Stimulated activated CD4-positive, alpha-beta T cell treated with anti-CD3 and anti-CD28 coated beads, TNF-alpha, amount 100 ng/mL, for 24 hours (primary cell): ENCODE measurements around the gene RABL6.

Source experiments
- DNase-seq, 3 experiments: peaks; one replicate each; pipeline ENCODE4 v3.0.0-alpha.2; 2020; ENCODE audit warnings: low read depth in 3 of 3

RABL6 gene

DNA sequence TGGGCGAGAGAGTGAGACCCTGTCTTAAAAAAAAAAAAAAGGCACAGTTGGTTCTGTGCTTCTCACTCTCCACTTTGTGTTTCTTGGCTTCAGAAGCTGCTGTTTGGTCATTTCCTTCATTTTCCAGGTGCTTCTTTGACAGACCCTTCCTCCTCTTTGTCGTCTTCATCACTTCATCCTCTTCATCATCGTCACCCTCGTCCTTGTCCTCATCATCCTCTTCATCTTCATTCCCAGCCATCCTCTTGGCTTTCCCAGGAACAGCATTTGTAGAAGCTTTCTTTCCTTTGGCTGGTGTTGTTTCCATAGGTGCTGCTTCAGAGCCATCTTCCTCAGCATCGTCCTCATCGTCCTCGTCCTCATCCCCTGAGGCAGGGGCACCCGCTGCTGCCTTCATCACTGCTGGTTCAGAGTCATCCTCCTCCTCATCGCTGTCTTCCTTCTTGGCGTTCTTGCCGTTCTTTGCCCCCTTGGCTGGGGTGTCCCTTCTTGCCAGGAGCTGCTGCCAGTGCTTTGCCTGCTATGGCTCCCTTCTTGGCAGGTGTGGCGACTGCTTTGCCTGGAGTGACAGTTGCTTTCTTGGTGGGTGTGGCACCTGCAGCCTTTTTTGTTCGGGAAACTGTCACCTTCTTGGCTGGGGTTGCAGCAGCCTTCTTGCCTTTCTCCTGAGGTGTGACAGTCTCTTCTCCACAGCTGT lies 7.1 kb downstream of the RABL6 start:
- no peak for DNase-seq

DNA sequence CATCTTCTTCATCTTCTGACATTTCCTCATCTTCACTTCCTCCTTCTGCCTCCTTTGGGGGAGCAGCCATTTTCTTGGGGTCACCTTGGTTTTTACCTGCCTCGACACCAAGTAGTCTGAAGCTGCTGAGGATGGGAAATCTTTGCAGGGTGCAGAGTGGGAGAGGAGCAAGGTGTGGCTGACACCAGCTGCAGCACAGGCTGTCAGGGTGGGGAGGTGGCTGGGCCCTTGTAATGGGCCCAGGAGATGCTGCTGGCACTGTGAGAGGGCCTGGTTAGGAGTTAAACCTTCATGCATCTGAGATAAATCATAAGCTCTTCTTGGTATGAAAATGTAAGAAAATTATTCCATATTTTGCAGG lies 7.7 kb downstream of the RABL6 start:
- DNase-seq, result no peak

DNA sequence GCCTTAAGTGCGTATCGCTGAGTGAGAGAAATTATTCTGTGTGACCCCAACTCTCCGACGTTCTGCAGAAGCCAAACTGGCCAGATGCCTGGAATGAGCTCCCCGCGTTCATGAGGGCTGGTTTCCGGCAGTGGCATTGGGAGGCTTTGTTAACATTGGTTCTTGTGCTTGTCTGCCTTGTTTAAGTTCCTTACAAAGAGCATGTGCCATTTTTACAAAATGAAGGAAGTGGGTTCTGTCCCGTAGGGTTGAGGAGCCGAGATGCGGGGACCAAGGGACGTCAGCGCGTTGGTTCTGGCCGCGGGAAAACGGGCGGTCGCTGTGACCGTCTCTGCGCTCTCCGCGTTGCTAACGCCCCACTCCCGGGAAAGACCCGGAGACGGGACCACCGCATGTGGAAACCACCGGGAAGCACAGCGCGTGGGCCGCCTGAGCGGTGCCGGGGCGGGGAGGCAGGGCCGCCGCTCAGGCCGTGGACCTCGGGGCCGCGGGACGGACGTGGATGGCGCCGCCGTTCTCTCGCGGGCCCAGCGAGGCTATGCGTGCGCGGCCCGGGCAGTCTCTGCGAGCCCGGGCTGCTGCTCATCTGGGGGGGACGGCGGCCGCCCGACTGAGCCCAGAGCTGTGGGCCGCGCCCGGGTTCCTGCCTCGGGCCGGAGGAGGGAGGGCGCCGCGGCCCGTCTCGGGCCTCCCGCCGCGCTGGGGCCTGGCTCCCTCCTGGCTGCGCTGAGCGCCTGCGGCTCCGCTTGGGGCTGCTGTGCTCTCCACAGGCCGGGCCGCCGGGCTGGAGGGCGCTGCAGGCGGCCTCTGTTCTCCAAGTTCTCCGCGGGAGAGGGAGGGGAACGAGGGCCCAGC lies 13.4 kb downstream of the RABL6 start:
- no peak for DNase-seq

DNA sequence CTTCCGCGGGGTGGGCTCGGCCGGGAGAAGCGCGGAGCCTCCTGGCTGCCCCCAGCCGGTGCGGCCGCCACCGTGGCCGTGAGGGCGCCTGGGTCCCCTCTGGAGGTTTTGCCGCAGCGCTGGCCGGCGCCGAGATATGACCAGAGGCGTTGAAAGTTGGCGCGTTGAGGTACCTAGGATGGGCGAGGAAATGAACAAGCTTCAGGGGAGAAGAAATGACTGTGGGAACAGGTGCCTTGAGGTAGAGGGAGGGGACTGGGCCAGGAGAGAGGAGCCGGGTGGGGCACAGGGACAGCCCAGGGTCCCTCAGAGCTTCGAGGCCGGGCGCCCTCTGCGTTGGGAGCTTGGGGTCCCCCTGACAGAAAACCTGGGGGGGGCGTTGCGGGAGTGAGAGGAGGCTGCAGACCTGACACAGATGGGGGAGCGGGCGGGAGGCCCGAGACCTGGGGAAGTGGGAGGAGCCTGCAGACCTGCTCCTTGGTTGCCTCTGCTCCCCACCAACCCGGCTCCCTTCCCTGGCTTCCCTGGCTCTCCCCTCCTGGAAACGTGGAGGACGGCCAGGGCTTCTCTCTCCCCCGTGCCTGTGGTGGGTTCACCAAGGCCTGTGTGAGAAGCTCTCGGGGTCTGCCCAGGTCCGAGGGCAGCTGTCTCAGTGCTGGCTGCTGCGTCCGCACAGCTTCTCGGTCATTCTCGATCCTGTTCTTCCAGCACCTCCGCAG lies 14.2 kb downstream of the RABL6 start:
- DNase-seq, result no peak

DNA sequence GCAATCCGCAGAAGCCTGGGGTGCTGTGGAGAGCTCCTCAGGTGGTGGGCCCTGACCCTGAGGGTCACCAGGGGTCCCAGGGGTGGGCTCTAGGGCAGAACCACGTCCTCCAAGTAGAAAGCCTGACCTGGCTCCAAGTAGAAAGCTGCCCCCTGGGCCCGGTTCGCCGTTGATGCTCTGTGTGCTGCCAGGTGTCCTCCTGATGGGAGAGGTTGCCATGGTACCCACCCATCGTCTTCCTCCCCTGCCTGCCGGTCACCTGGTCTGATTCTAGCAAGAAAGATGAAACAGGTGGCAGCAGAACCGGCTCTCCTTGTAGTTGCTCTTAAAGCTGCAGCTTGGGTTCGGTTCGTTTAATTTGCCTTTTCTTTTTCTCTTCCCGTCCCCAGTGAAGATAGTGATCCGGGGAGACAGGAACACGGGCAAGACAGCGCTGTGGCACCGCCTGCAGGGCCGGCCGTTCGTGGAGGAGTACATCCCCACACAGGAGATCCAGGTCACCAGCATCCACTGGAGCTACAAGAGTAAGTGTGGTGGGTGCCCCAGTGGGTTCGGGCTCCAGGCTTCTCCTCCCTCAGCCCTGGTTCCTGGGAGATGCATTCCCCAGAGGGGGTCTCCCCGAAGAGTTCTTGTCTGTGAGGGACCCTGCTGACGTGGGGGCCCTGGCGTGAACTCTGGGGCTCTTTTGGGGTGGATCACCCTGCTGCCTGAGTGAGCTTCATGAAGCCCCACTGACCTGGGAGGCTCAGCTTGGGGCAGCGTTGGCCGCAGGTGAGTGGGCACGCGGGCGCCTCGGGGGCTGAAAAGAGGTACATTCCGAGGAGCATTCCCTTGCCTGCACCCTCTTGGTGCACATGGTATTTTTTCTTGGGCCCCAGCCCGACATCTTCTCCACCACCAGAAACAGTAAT lies 15.6 kb downstream of the RABL6 start:
- DNase-seq, result no peak

DNA sequence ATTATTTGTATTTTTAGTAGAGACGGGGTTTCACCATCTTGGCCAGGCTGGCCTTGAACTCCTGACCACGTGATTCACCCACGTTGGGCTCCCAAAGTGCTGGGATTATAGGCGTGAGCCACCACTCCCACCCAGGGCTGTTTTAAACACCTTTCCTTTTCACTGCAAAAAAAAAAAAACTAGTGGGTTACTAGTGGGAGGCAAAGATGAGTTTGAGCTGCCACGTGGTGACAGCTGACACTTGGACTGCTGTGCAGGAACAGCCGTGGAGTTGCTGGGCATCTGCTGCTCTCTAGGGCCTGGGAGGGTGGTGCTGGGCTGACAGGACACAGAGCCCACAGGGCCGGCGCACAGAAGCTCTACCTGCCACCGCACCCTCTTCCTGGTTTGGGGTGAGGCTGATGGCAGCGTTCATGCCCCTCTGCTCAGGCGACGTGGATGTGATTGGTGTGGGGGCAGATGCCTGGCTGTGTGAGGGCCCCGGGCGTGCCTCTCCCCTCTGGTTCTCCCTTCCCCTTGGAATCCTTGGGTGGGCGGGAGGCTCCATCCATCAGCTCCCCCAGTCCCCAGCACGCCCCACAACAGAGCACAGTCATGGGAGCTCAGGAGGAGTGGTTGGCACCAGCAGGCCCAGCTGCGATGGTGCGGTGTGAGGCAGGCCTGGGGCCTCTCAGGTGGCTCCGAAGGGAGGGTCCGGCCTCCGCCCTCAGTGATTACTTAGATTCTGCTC lies 16.9 kb downstream of the RABL6 start:
- no peak for DNase-seq

DNA sequence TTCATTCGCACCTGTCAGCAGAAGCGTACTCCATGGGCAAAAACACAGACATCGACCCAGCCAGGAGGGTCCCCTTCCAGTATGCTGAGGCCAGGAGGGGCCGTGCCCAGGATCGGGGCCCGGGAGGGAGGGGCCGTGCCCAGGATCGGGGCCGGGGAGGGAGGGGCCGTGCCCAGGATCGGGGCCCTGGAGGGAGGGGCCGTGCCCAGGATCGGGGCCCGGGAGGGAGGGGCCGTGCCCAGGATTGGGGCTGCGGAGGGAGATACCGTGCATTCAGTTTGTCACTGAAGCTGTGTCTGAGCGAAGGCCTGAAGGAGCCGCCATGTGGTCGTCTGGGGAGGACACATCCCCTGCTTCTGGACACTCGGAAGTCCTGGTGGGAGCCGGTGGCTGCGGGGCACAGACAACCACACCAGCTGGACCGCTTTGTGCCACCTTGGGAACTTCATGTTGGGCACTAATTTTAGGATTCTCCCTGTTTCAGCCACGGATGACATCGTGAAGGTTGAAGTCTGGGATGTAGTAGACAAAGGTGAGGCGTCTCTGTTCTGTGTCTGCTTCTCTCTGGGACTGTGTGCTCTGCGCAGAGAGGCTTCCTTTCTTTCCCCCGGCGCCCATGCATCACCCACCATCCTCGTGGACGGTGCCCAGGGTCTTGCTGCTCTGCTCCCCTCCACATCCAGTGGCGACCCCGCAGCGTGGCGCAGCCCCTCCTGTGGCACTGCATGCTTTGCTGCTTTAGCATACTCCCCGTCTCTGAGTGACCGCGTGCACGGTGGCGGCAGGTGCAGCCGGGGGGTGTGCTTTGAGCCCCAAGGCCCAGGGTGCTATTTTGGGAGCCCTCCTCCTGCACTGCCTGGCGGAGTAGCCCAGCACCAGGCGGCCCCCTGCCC lies 17.8 kb downstream of the RABL6 start:
- no peak for DNase-seq

DNA sequence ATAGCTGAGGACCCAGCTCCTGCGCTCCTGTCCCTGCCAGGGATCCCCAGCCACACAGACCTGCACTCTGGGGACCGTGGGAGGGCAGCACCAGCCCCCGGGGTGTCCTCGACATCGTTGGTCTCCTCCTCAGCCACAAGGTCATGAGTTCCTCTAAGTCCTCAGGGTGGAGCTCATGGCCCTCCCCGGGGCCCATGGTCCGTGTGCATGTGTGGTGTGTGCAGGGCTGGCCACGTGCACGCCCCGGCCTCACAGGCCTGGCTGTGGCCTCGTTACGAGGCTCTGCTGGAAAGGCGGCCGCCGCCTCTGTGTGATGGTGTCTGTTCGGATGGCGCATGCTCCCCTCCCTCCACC lies 18.4 kb downstream of the RABL6 start:
- DNase-seq, result no peak

DNA sequence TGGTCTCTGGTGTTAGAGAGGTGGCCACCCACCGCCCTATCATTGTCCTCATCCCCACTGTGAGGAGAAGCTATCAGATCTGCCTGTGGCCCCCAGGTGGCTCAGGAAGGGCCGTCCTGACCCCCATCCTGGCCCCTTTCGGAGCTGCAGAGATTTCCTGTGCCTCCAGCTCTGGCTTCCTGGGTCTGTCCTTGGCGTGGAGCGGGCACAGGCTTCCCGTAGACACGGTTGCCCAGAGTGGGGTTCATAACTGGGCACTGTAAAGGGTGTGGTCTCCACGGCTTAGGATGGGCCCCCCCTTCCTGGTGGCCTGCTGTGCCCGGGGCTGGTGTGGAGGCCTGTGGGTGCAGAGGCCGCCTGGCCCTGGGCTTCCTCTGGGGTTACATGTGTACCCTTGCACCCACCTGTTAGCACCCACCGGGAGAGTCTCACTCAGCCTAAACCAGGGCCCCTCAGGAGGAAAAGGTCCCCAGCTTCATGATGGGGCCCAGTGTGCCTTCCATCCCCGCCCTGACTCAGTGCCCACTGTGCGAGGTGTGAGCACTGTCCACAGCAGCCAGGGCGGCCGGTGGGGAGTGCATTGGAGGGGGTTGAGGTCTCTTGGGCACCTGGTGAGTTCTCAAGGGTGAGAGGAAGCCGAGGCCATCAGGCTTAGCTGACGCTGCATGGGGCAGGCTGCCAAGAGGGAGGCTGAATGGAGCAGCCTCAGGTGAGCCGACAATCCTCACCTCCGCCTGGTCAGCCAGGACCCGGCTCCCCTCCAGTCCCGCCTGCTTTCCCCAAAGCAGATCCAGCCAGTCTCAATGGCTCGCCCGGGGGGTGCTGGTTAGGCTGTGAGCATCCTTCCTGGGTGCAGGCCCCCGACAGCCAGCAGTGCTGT lies 19.2 kb downstream of the RABL6 start:
- no peak for DNase-seq

DNA sequence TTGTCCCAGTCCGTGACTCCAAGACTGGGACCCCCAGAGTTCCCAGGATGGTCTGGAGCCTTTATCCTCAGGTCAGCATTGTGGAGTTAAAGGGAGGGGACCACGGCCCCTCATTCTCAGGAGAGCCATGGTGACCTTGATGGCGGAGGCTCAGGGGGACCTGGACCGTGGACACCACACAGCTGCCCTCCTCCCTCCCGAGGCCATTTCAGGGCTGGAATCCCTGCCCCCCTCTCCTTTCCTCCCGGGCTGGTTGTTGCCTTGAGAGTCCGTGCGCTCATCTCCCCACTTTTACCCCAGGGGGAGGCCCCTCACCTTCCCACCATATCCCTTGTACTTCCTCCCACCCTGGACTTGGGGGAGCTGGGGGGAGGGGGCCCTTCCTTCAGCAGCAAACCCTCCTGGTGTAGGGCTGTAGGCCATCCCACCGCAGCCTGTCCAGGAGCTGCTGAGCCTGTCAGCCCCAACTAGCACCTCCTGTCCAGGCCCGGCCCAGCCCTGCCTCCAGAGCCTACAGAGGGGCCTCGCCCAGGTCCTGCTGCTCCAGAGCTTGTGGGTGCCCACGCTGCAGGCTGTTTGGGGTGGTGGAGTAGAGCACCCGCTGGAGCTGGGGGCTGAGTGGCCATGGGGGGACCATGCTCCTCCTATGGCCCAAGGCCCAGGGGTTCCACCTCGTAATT lies 20.2 kb downstream of the RABL6 start:
- no peak for DNase-seq

DNA sequence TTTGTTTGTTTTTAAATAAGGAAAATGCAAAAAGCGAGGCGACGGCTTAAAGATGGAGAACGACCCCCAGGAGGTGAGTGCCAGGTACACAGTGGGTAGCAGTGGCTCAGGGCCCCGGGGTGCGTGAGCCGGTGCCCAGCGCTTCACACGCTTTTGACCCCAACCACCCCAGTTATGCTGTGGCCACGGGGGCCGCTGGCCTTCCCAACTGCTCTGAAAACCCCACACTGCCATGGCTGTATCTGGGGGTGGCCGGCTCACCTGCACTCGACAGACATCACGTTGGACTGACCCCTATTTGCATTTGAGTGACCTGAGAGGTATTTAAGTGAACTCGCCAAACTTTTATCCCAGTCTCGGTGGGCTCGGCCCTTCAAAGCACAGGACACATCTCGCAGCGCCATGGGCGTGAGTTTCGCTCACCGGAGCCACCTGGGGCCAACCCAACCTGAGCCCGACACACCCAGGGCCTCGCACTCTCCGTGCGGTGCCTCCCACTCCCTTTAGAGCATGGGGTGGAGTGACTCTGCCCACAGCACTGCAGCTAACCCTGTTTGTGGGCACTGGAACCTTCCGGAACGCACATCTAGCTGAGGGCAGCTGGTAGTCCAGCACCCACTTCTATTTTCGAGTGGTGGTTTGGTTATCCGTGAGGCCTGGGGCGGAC lies 20.9 kb downstream of the RABL6 start:
- no peak for DNase-seq

DNA sequence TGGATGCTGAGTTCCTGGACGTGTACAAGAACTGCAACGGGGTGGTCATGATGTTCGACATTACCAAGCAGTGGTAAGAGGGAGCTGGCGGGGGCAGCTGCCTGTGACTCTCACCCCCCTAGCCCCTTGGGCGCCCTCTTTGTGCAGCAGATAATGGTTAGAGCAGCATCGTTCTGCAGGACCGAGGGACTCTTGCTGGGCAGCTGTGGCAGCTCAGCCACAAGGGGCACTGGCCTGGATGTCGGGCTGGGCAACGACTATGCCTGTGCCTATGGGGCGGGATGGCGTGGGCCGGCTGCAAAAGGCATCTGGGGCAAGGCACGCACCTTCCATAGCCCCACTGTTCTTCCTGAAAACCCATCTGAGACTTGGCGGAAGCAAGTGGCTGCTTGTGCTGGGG lies 21.7 kb downstream of the RABL6 start:
- DNase-seq, result no peak

DNA sequence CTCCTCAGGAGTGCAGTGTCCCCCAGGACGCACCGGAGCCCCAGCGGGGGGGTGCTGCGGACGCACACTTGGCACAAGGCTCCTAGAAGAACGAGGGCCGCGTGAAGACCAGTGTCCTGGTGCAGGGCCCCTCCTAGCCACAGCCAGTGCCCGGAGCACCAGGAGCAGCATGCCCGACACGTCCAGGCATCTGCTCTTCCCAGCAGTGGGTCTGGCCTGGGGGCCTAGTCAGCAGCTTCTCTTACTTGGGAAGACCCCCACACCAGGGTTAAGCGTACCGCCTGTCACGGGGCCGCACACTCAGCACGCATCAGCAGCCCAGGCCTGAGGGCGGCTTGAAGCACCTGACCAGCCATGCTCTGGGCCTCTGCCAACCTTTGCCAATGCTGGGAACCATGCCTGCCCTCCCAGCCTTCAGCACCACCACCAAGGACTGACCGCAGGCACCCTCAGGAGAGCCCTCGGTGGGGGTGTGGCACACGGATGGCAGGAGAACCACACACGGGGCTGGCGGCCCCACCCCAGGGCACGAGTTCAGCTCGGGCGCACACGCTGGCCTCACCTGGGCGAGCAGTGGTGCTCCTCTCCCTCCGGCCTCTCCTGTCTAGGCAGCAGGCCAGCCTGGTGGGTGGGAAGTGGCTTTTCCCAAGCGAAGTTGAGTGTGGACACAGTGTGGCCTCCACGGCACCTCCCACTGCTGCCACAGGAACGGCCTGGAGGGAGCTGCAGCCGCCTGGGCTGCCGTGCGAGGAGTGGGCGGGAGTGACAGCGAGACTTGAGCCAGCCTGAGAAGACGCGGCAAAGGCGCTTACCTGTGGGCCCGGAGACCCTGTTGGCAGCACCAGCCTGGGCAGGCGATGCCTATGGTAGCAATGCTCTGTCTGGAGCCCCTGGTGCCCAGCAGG lies 22.5 kb downstream of the RABL6 start:
- DNase-seq, result no peak

DNA sequence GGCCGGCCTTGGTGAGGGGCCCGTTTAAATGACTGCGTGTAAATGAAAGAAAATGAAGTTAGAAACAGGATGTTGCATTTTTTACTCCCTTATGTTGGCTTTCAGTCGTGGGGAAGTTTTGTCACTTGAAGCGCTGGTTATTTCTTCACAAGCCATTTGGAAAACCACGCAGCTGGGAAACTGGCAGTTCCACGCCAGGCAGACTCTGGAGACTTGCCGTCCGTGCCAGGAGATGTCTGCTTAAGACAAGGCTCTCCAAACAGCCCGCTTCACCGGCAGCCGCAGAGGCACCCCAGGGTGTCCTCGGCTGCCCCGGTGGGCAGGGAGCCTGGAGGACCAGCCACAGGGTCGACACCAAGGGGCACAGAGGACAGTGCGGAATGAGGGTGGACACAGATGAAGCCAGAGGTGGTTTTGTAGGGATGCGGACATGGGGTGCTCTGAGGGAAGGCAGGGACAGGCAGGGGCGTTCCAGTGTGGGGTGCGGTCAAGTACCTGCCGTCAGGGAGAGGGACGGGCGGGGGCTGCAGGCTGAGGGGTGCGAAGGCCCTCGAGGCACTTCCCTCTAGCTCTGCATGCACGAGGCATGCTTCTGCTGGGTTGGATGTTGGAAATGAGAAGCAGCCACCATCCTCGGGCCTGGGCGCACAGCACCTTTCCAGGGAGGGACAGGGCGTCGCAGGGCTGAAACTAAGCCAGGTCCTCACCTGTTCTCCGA lies 23.4 kb downstream of the RABL6 start:
- DNase-seq, result no peak

DNA sequence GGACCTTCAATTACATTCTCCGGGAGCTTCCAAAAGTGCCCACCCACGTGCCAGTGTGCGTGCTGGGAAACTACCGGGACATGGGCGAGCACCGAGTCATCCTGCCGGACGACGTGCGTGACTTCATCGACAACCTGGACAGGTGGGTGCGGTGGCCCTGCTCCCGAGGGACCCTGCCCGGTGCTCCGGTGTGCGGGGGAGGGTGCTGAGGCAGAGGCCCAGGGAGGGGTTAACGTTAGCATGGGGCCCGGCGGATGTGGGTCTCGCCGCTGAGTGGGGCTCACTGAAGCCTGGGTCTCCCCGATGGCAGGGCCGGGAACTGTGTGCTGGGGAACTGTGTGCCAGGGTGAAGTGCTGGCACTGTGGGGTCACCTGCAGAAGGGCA lies 24.0 kb downstream of the RABL6 start:
- no peak for DNase-seq

DNA sequence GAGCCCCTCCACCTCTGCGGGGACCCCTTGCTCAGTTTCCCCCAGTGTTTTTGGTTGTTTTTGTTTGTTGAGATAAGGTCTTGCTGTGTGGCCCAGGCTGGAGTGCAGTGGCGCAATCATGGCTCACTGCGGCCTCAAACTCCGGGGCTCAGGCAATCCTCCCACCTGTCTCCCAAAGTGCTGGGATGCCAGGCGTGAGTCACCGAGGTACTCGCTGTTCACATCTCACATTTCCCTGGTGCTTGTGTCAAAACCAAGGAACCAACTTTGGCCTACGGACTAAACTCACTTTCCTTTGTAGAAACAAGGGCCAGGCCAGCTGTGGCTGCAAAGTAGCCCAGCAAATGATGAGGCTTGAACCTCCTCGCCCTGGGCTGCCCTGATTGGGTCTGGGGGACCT lies 24.8 kb downstream of the RABL6 start:
- no peak for DNase-seq
